Neural progenitor cell (in vitro differentiated cells): ENCODE data around the gene RILPL1. TPM values are rescaled to one million over a fixed set of nuclear protein-coding genes. Genes with fewer than 3 reads are reported as not detected.

ENCODE experiments used
- DNase-seq: peaks from one replicate; pipeline ENCODE4 v3.0.0-alpha.2; 2016; ENCODE audit warnings: low spot score
- H2AFZ ChIP-seq: fragments of 200-600 bp; sonication (generic); replicated peaks from 2 replicates; pipeline ENCODE4 v1.6.1; 2016; ENCODE audit warnings: antibody characterized with exemption
- H3F3A ChIP-seq: fragments of 200-600 bp; sonication (generic); 2 replicates; pipeline ENCODE4 v1.6.1; 2016; ENCODE audit warnings: antibody characterized with exemption, low read depth
- H3K27ac ChIP-seq: fragments of 200-600 bp; sonication (generic); 2 replicates; pipeline ENCODE4 v1.5.1; 2016; ENCODE audit warnings: mild to moderate bottlenecking
- H3K27me3 ChIP-seq: fragments of 200-600 bp; sonication (generic); 2 replicates; pipeline ENCODE4 v1.6.1; 2016; ENCODE audit warnings: mild to moderate bottlenecking, moderate library complexity
- H3K36me3 ChIP-seq: fragments of 200-600 bp; sonication (generic); 2 replicates; pipeline ENCODE4 v1.5.1; 2016
- H3K4me1 ChIP-seq: fragments of 200-600 bp; sonication (generic); 2 replicates; pipeline ENCODE4 v1.6.1; 2016; ENCODE audit warnings: mixed run types
- H3K4me2 ChIP-seq: fragments of 200-600 bp; sonication (generic); 2 replicates; pipeline ENCODE4 v1.6.1; 2016
- H3K4me3 ChIP-seq: fragments of 200-600 bp; sonication (generic); 2 replicates; pipeline ENCODE4 v1.5.1; 2016
- H3K79me2 ChIP-seq: fragments of 200-600 bp; sonication (generic); 2 replicates; pipeline ENCODE4 v1.6.1; 2016; ENCODE audit warnings: low read depth
- H3K9ac ChIP-seq: fragments of 200-600 bp; sonication (generic); 2 replicates; pipeline ENCODE4 v1.6.1; 2016
- H3K9me3 ChIP-seq: fragments of 200-600 bp; sonication (generic); 2 replicates; pipeline ENCODE4 v1.5.1; 2016; ENCODE audit warnings: low read depth
- H4K20me1 ChIP-seq: fragments of 200-600 bp; sonication (generic); 2 replicates; pipeline ENCODE4 v1.6.1; 2016; ENCODE audit warnings: low read depth
- H3K27ac Mint-ChIP-seq: 3 replicates; pipeline ENCODE4 v1.8.0; 2021; ENCODE audit warnings: mixed read lengths
- H3K27me3 Mint-ChIP-seq: 2 replicates; pipeline ENCODE4 v1.8.0; 2022; ENCODE audit warnings: low read depth, mild to moderate bottlenecking, inconsistent platforms, moderate library complexity, mixed read lengths; ENCODE audit not compliant: insufficient read depth
- H3K36me3 Mint-ChIP-seq: 3 replicates; pipeline ENCODE4 v1.8.0; 2021; ENCODE audit warnings: mixed read lengths
- H3K4me1 Mint-ChIP-seq: 3 replicates; pipeline ENCODE4 v1.8.0; 2021; ENCODE audit warnings: mixed read lengths
- H3K4me3 Mint-ChIP-seq: 3 replicates; pipeline ENCODE4 v1.8.0; 2021; ENCODE audit warnings: mild to moderate bottlenecking, moderate library complexity, mixed read lengths
- H3K9me3 Mint-ChIP-seq: 3 replicates; pipeline ENCODE4 v1.8.0; 2020; ENCODE audit warnings: mixed read lengths
- CTCF ChIP-seq: fragments of 200-600 bp; sonication (generic); IDR thresholded peaks from 2 replicates; pipeline ENCODE4 v1.5.1; 2017; ENCODE audit warnings: antibody characterized with exemption, mild to moderate bottlenecking
- EZH2 ChIP-seq: fragments of 200-600 bp; sonication (generic); IDR thresholded peaks from 2 replicates; pipeline ENCODE4 v1.6.1; 2017; ENCODE audit warnings: antibody characterized with exemption, mild to moderate bottlenecking, moderate library complexity
- EZH2phosphoT487 ChIP-seq: fragments of 200-600 bp; sonication (generic); IDR thresholded peaks from 2 replicates; pipeline ENCODE4 v1.6.1; 2017; ENCODE audit warnings: antibody characterized with exemption
- total RNA-seq: library from RNA; depleted of rRNA; stranded (reverse); fragments of >200 nt; gene quantifications from 2 replicates; pipeline ENCODE4 v1.2.3, GENCODE V29; 2015; ENCODE audit warnings: low replicate concordance

The RILPL1 gene
- total RNA-seq, 1 donor from 2014 or later, result 13.8 TPM

GRCh38 chr12:123444092-123445026 lies 89.2 kb downstream of the RILPL1 start:
- H3K4me3 Mint-ChIP-seq, result no peak overlapping the region
- peaks cover 9% of the 10 kb centered on the region for H3K4me1 Mint-ChIP-seq
- Histone ChIP-seq H2AFZ (no peak overlapping the region), H3K9ac (no peak overlapping the region), H3K4me2 (no peak overlapping the region), H3K79me2 (no peaks in the 10 kb centered on the region), H3K9me3 (no peaks in the 10 kb centered on the region), H3K4me3 (no peak overlapping the region), H3K27ac (no peak overlapping the region), H3K27me3 (no peaks in the 10 kb centered on the region), H3F3A (no peaks in the 10 kb centered on the region), H3K36me3 (no peaks in the 10 kb centered on the region), H4K20me1 (no peaks in the 10 kb centered on the region), H3K4me1 (no peaks in the 10 kb centered on the region)
- H3K36me3 Mint-ChIP-seq, result no peaks in the 10 kb centered on the region
- peaks cover 2% of the 10 kb centered on the region for H3K27me3 Mint-ChIP-seq
- no peak for DNase-seq
- H3K27ac Mint-ChIP-seq, result no peak overlapping the region
- TF ChIP-seq CTCF (no peak), EZH2 (no peak), EZH2phosphoT487 (no peak)
- H3K9me3 Mint-ChIP-seq, result no peaks in the 10 kb centered on the region

GRCh38 chr12:123442774-123443173 lies 90.7 kb downstream of the RILPL1 start:
- Histone ChIP-seq H4K20me1 (no peaks in the 10 kb centered on the region), H3K4me2 (no peak overlapping the region), H3K36me3 (no peaks in the 10 kb centered on the region), H3K9ac (no peak overlapping the region), H3K27me3 (peaks cover 8% of the 10 kb centered on the region), H3K9me3 (no peaks in the 10 kb centered on the region), H2AFZ (no peak overlapping the region), H3K79me2 (no peaks in the 10 kb centered on the region), H3F3A (peaks cover 3% of the 10 kb centered on the region), H3K4me1 (no peaks in the 10 kb centered on the region), H3K4me3 (no peak overlapping the region), H3K27ac (no peak overlapping the region)
- peaks cover 9% of the 10 kb centered on the region for H3K4me1 Mint-ChIP-seq
- no peak overlapping the region for H3K27ac Mint-ChIP-seq
- no peak for TF ChIP-seq EZH2
- TF ChIP-seq EZH2phosphoT487, result no peak
- no peak for TF ChIP-seq CTCF
- H3K4me3 Mint-ChIP-seq, result no peak overlapping the region
- peaks cover 2% of the 10 kb centered on the region for H3K27me3 Mint-ChIP-seq
- H3K36me3 Mint-ChIP-seq, result no peaks in the 10 kb centered on the region
- no peak for DNase-seq
- no peaks in the 10 kb centered on the region for H3K9me3 Mint-ChIP-seq

- H3K27ac Mint-ChIP-seq, result peak overlapping the region; percentile 51
- H3K9me3 Mint-ChIP-seq, result no peaks in the 10 kb centered on the region
- peaks cover 9% of the 10 kb centered on the region for H3K4me1 Mint-ChIP-seq
Observed at GRCh38 chr12:123441523-123442164, 91.9 kb downstream of the RILPL1 start.

More at GRCh38 chr12:123441523-123442164, 91.9 kb downstream of the RILPL1 start:
- H3K27ac ChIP-seq, result no peak overlapping the region
- Mint-ChIP-seq H3K27me3 (peaks cover 6% of the 10 kb centered on the region), H3K4me3 (no peak overlapping the region), H3K36me3 (no peaks in the 10 kb centered on the region)
- H3F3A ChIP-seq, result peaks cover 10% of the 10 kb centered on the region
- no peaks in the 10 kb centered on the region for H3K4me1 ChIP-seq
- DNase-seq, result no peak
- H2AFZ ChIP-seq, result no peak overlapping the region
- H3K27me3 ChIP-seq, result peaks cover 19% of the 10 kb centered on the region
- H4K20me1 ChIP-seq, result no peaks in the 10 kb centered on the region
- H3K36me3 ChIP-seq, result no peaks in the 10 kb centered on the region
- no peak overlapping the region for H3K4me2 ChIP-seq
- H3K79me2 ChIP-seq, result no peaks in the 10 kb centered on the region
- TF ChIP-seq EZH2 (no peak), CTCF (no peak), EZH2phosphoT487 (no peak)
- no peak overlapping the region for H3K9ac ChIP-seq
- no peak overlapping the region for H3K4me3 ChIP-seq
- H3K9me3 ChIP-seq, result no peaks in the 10 kb centered on the region
